Dermis microvascular lymphatic vessel endothelial cell (primary cell): ENCODE data around the gene MMP23B. TPM values are rescaled to one million over a fixed set of nuclear protein-coding genes. Genes with fewer than 3 reads are reported as not detected.

Source experiments
- DNase-seq, 2 donors: peaks; one replicate each; pipeline versions ENCODE4 v3.0.0 to v3.0.0-alpha.2; 2010; ENCODE audit warnings: low read depth in 2 of 2
- total RNA-seq: library from RNA; depleted of rRNA; stranded (reverse); fragments of >200 nt; gene quantifications from 2 replicates; pipeline ENCODE4 v1.2.1, GENCODE V29; 2014

MMP23B gene
- total RNA-seq, 1 donor from 2014 or later: not detected

DNA sequence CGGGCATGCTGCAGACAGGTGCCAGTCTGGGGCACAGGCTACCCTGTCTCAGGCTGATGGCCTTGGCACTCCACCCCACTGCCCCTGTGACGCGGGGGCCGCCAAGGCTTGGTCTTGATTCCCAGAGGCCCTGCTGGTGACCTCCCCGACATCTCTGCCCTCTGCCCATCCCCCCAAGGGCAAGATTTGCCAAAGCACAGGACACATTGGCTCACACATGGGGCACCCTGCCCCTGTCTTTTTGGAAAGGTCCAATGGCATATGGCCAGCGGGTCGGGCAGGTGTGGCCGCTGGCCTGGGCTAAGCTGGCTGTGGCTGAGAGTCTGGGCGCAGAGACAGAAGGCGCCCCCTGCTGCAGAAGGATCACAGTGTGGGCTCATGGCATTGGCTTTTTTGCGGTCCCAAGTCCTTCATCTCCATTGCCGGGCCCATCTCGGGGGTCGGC lies 12.0 kb upstream of the MMP23B start:
- no peak for DNase-seq

DNA sequence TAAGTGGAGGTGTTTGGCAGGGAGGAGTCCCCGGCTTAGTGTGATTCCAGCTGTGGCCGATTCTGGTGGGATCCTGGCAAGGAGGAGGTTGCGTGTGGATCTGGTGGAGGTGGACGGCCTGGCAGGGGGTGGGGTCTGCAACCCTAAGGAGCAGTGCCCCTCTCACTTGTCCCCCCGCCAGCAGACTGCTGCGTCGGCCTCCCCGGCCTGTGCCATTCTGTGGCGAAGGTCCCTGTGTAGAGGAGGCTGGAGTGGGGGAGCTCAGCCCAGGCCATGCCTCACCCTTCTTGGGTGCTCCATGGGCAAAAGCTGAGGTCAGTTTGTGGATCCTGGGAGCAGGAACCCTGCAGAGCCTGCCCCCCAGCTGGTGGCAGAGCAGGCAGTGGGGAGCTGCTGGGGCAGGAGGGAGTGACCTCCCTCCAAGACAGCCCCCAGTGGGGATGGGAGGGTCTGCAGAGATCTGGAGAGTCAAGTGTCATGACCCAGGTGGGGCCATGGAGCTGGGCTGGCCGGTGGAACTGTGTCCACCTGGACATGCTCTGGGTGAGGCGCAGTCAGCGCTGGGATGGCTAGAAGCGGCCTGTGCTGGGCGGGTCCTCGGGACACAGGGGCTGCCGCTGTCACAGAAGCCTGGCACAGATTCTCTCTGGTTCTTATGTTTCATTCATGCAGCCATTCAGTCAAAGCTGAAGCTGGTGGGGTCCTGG lies 11.4 kb upstream of the MMP23B start:
- no peak for DNase-seq

DNA sequence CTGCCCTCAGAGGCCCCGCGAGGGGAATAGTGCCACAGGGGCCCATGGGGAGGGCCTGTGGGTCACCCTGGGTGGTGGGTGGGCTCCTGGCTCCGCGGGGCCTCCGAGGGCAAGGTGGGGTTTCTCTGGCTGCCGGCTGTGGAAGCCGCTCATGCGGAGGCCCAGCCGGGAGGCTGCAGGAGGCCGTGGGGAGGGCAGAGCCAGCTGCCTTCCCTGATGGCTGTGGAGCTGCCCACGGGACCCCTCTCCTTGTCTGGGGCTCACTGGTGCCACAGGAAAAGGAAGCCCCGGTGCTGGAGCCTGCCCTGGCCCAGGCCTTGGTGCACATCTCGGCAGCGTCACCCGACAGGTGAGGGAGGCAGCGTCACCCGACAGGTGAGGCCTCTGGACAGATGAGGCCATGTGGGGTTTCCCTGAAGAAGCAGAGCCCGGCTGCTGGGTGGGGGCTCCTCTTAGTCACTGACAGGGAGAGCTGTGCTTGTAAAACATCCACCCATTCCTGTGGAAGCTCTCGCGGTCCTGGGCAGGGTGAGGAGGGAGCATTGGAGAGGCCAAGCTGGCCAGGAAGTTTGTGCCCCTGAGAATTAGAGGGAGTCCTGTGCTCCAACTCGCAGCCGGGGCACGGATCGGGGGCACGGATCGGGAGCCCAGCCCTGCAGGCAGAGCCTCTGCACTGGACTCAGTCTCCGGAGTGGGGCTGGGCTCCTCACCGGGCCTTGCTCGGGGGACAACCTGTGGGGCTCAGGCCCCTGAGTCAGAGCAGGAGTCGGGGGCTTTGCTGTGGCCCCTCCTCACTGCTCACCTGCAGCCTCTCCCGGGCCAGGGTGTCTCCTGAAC lies 10.6 kb upstream of the MMP23B start:
- DNase-seq: no peak

DNA sequence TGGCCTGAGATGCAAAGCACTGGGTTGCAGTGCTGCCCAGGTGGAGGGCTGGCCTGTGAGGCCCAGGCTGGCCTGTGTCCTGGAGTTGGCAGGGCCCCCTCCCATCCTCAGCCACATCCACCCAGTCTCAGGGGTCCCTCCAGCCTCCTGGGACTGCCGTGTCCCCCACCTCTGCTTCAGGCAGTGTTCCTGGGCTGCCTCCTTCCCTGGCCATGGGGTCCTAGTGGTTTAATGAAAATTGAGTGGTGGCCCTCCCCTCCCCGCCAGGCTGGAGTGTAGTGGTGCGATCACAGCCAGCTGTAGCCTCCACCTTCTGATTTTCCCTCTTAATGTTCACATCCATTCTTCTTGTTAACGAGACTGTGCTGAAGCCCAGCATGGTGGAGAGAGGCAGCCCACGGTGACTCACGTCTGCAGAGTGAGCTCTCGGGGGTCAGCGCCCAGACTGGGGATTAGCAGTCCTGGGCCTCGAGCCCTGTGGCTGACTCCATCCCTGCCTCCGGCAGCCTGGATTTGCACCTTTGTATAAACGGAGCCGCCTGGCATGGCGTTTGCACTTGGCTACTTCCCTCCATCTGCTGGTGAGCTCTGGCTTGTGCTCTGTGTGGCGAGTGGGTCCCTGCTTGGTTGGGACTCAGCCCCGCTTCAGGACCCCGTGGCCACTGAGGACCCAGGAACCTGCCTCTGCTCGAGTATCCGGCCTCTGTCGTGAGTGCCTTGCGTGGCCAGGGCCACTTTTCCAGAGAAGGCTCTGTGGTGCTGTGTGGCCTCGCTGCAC lies 9.8 kb upstream of the MMP23B start:
- DNase-seq: no peak

DNA sequence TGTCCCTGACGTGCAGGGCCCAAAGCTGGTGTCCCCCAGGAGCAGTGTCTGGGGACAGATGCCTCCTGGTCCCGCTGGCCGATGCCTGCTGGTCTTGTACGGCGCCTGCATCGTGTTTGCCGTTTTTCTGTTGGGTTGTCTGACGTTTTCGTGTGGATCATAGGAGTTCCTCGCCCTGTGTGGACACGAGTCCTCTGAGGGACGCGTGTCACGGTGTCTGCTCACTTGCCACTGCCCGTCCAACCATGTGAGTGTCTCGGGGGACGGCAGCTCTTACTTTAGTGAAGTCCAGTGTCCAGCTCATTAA lies 9.2 kb upstream of the MMP23B start:
- DNase-seq: no peak

DNA sequence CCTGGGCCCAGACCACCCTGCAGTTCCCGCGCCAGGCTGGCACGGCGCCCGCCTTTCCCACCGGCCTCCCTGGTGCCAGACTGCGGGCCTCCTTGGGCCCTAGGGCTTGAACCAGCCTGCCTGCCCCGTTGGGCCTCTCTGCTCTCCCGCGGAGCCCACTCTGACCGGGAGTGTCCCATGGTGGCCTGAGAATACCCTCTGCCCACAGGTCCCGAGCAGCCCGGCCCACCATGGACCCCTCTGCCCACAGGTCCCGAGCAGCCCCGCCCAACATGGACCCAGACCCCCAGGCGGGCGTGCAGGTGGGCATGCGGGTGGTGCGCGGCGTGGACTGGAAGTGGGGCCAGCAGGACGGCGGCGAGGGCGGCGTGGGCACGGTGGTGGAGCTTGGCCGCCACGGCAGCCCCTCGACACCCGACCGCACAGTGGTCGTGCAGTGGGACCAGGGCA lies 8.8 kb upstream of the MMP23B start:
- no peak for DNase-seq

DNA sequence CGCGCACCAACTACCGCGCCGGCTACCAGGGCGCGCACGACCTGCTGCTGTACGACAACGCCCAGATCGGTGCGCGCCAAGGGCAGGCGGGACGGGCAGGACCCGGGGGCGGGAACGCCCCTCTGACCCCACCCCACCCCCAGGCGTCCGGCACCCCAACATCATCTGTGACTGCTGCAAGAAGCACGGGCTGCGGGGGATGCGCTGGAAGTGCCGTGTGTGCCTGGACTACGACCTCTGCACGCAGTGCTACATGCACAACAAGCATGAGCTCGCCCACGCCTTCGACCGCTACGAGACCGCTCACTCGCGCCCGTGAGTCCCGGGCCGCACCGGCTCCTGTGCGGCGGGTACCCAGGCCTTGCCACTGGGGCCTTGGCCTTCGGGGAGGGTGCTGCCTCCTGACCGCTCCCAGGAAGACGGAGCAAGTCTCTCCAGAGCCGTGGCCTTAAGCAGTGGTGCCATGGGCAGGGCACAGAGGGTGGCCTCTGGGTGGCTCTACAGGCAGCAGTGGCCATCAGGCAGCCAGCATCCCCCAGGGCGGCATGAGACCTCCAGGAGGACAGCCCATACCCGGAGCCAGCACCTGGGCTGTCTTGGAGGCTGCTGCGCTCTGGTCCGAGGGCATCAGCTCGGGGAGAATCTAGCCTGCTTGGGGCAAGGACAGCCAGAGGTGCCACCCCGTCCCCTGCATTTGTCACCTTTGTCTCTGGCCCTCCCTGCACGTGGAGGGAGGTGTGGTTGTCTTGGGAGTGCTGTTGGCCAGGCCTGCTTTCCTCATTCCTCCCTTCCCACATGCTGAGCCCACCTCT lies 8.1 kb upstream of the MMP23B start:
- no peak for DNase-seq

DNA sequence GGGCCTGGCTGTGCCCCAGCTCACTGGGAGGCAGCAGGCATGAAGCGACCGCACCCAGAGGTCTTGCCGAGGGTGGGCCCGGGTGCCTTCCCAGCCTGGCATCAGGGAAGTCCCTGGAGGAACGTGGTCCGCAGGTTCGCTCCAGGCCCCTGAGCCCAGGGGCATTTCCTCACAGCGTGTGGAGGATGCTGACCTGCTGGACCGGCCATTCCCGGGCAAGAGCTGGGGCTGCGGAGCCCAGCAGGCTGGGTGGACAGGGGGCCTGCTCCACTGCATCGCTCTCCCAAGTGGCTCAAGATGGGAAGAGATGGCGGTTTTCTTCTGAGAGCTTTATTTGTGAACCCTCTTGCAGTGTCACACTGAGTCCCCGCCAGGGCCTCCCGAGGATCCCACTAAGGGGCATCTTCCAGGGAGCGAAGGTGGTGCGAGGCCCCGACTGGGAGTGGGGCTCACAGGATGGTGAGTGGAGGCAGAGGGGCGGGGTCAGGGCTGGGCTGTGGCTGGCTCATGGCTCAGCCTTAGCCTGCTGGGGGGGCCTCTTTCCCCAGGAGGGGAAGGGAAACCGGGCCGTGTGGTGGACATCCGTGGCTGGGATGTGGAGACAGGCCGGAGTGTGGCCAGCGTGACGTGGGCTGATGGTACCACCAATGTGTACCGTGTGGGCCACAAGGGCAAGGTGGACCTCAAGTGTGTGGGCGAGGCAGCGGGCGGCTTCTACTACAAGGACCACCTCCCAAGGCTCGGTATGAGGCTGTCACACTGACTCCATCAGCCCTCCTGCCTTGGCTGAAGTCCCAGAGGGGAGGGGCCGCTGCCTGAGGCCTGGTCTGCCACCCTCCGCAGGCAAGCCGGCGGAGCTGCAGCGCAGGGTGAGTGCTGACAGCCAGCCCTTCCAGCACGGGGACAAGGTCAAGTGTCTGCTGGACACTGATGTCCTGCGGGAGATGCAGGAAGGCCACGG lies 7.2 kb upstream of the MMP23B start:
- no peak for DNase-seq

DNA sequence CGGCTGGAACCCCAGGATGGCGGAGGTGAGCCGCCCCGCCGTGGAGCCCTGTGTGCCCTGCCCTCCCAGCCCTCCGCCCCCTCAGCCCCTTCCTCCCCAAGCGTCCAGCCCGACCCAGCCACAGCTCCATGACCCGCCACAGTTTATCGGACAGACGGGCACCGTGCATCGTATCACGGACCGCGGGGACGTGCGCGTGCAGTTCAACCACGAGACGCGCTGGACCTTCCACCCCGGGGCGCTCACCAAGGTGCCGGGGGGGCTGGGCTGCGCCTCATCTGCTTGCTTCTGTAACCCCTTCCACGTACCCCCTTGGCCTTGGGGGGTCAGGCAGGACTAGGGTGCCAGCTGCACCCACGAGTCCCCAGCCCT lies 6.6 kb upstream of the MMP23B start:
- no peak for DNase-seq

DNA sequence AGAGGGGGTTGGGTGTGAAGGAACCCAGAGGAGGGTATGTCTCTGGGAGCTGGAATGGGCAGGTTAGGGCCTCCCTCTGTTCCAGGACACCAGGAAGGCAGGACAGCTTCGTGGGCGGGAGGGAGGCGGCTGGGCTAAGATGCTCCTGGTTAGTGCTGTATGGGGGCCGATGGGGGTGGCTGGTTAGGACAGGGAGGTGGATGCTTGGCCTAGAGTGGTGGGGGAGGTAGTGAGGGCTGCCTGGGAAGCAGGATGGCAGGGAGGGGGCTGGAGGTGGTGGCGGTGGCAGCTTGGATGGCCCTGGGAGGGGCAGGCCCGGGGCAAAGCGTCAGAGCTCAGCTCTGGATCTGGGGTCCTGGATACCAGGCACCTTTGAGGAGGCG lies 6.2 kb upstream of the MMP23B start:
- no peak for DNase-seq

DNA sequence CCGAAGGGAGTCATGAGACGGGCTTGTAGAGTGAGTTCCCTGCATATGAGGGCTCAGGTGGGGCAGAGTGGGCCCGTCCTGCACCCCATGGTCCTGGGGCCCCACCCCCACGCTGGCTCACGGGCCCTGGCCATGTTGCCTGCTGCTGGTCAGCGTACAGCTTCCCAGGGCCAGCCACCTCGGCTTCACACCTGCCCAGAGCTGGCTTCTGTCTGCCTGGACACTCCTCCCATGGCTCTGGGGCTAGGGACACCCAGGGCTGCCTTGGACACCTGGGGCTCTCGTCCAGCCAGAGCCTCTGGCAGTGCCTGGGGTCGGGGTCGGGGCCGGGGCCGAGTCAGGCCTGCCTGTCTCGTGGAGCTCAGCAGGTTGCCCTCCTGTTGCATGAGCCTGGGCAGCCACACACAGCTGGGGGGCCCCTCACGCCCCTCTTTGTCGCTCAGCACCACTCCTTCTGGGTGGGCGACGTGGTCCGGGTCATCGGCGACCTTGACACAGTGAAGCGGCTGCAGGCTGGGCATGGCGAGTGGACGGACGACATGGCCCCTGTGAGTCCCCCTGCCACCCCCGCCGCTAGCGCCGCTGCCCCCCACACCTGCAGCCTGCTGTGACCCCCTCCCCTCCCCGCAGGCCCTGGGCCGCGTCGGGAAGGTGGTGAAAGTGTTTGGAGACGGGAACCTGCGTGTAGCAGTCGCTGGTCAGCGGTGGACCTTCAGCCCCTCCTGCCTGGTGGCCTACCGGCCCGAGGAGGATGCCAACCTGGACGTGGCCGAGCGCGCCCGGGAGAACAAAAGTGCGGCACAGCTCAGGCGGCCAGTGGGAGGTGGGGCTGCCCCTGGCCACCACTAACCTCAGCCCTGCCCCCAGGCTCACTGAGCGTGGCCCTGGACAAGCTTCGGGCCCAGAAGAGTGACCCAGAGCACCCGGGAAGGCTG lies 5.5 kb upstream of the MMP23B start:
- no peak for DNase-seq

DNA sequence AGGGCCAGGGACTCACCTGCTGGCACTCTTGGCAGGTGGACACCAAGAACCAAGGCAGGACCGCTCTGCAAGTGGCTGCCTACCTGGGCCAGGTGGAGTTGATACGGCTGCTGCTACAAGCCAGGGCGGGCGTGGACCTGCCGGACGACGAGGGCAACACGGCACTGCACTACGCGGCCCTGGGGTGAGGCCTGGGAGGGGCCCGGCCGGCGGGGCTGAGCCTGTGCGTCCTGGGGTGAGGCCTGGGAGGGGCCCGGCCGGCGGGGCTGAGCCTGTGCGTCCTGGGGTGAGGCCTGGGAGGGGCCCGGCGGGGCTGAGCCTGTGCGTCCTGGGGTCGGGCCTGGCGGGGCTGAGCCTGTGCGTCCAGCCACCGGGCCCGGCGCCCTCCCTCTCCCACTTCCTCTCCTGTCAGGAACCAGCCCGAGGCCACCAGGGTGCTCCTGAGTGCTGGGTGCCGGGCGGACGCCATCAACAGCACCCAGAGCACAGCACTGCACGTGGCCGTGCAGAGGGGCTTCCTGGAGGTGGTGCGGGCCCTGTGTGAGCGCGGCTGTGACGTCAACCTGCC lies 4.6 kb upstream of the MMP23B start:
- DNase-seq: no peak

DNA sequence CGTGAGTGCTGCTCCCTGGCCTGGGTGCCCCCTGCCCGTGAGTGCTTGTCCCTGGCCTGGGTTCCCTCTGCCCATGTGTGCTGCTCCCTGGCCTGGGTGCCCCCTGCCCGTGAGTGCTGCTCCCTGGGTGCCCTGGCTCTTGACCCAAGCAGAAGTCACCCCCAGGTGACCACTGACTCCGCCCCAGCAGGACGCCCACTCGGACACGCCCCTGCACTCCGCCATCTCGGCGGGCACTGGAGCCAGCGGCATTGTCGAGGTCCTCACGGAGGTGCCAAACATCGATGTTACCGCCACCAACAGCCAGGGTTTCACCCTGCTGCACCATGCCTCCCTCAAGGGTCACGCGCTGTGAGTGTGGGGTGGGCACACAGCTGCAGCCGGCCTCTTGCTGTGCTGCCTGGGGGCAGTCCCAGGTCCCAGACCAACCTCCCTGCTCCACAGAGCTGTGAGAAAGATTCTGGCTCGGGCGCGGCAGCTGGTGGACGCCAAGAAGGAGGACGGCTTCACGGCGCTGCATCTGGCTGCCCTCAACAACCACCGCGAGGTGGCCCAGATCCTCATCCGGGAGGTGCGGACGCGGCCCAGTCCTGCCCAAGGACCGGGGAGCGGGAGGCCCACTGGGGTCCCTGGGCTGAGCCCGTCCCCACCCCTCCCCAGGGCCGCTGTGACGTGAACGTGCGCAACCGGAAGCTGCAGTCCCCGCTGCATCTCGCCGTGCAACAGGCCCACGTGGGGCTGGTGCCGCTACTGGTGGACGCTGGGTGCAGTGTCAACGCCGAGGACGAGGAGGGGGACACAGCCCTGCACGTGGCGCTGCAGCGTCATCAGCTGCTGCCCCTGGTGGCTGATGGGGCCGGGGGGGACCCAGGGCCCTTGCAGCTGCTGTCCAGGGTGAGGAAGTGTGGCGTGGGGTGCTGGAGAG lies 3.9 kb upstream of the MMP23B start:
- DNase-seq: no peak

DNA sequence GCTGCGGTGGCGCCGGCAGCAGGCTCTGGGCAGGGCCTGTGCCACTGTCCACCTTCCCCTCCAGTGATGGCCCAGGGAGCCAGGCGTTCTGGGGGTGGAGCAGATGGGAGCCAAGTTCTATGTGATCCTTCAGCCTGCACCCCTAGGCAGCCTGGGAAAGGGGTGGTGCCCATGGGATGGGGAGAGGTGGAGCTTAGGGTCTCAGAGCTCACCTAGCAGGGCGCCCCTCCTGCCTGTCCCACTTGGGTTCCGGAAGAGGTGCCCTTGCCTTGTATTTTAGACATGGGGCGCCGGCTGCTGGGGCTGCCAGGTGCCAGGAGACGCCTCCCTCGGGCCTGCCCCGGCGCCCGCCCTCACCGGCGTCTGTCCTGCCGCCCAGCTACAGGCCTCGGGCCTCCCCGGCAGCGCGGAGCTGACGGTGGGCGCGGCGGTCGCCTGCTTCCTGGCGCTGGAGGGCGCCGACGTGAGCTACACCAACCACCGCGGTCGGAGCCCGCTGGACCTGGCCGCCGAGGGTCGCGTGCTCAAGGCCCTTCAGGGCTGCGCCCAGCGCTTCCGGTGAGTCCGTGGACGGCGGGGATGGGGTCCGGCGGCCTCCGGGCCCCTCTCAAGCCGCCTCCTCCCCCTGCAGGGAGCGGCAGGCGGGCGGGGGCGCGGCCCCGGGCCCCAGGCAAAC lies 3.1 kb upstream of the MMP23B start:
- no peak for DNase-seq

DNA sequence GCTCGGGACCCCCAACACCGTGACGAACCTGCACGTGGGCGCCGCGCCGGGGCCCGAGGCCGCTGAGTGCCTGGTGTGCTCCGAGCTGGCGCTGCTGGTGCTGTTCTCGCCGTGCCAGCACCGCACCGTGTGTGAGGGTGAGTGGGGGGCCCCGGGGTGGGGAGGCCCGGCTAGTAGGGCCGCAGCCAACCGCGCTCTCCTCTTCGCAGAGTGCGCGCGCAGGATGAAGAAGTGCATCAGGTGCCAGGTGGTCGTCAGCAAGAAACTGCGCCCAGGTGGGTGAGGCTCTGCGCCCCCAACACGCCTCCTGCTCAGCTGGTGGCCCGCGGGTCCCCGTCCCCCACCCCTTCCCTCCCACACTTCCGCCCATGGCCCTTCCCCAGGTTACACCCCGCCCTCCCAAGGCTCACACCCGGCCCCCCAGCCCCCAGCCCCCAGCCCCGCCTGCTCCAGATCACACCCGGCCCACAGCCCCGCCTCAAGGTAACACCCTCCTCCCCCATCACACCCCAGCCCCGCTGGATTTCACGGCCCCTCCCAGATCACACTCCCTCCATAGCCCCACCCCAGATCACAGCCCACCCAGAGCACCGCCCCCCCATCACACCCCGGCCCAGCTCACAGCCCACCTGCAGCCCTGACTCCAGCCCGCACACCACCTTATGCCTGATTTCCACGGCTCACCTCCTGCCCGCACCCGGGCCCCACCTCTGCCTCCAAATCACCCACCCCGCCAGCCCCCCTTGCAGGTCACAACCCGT lies 2.4 kb upstream of the MMP23B start:
- no peak for DNase-seq

DNA sequence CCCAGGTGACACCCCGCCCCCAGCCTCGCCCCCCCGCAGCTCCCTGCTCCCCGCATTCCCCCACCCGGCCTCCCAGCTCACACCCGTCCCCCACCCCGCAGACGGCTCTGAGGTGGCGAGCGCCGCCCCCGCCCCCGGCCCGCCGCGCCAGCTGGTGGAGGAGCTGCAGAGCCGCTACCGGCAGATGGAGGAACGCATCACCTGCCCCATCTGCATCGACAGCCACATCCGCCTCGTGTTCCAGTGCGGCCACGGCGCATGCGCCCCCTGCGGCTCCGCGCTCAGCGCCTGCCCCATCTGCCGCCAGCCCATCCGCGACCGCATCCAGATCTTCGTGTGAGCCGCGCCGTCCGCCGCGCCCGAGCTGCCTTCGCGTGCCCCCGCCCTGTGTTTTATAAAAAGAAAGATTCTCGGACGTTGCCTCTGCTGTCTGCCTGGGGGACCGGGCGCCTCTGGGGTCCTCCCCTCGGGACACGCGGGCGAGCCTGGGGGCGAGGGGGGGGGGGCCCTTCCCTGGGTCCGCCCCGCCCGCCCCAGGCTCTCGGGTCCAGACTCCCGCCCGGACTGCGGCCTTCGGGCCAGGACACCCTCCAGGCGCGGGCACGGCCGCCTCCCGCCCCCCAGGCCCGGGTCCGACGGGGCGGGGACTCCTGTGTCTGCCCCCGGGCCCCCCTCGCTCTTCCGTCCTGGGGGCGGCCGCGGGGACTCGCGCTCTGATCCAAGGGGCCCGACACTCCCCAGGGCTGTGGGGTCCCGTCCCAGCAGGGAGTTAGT lies 1.6 kb upstream of the MMP23B start:
- DNase-seq: peak; percentile 36 to 67
